Right cardiac atrium (tissue), 5 donors: ENCODE measurements around the gene FNDC1. TPM values are rescaled to one million over a fixed set of nuclear protein-coding genes. Genes with fewer than 3 reads are reported as not detected.

ENCODE experiments used
- polyA plus RNA-seq: library from polyadenylated mRNA; stranded (reverse); fragments of 200-250 nt; gene quantifications from one replicate; pipeline ENCODE4 v1.2.3, GENCODE V29; 2013
- total RNA-seq, 4 donors: library from RNA; stranded (reverse); fragmentation: NEBNext Ultra II Directional; extraction: Animal tissue kit (Norgen Biotek cat#: 25700); gene quantifications; one replicate each; pipeline ENCODE4 v1.2.1, GENCODE V29; 2021
- donor health status: healthy with polysubstance abuse.
- donor health status: DM: no; HTN: yes; CAD: no.
- donor health status: DM: no; HTN: no; CAD: no.
- donor health status: DM: no; HTN: yes; CAD: no; lungs with severe emphysema.
- donor health status: DM: yes; HTN: yes; CAD: no.

The FNDC1 gene
- total and polyA plus RNA-seq, 5 donors: 0.07 to 1.3 (median 0.36) TPM

Other genes with a start within 250 kb of the FNDC1 start
- gene RSPH3, start 169.2 kb upstream of the FNDC1 start, total RNA-seq: 10 to 100 TPM in 3 of 4 donors, 1 to 10 TPM in 1; 9.6 to 12.1 (median 11.2) TPM
- gene RSPH3, start 169.2 kb upstream of the FNDC1 start, polyA plus RNA-seq: 4.5 TPM
- 1 to 10 TPM; 1.2 to 2.0 (median 1.5) TPM for gene TAGAP, start 124.4 kb upstream of the FNDC1 start, total RNA-seq
- 0.63 TPM for gene TAGAP, start 124.4 kb upstream of the FNDC1 start, polyA plus RNA-seq